HCT116 (cell line): Measurements from ENCODE around the gene SLC10A3. TPM values are rescaled to one million over a fixed set of nuclear protein-coding genes. Genes with fewer than 3 reads are reported as not detected.

Source experiments
- ATAC-seq: fragments of 200-7000 bp; cut with Tn5 transposase; 2 replicates; pipeline ENCODE4 v1.9.1; 2020; ENCODE audit warnings: mild to moderate bottlenecking, moderate library complexity
- BruUV-seq: library from RNA; stranded (reverse); fragments of 400-500 nt; replicated peaks from 2 replicates; lab custom pipeline; 2021; lab: Mats Ljungman, UMichigan
- CTCF ChIA-PET: fragments of 300-600 bp; sonication (Branson Sonifier 250); formaldehyde crosslinking; loops from one replicate; lab custom pipeline; 2021; ENCODE audit warnings: antibody characterized with exemption; lab: Charles Lee
- POLR2A ChIA-PET: fragments of 300-600, 350-600 bp; sonication (Branson Sonifier 250); formaldehyde crosslinking; loops from one replicate; lab custom pipeline; 2021; ENCODE audit warnings: antibody characterized with exemption; lab: Charles Lee
- RAD21 ChIA-PET, 2 experiments: fragments of 300-600 bp; sonication (Branson Sonifier 250); formaldehyde crosslinking; loops; one replicate each; lab custom pipeline; 2023; ENCODE audit warnings: low total read pairs in 2 of 2; ENCODE audit not compliant: uncharacterized antibody in 2 of 2, unreplicated experiment in 2 of 2, low non-redundant PET in 1 of 2; lab: Charles Lee
- DNase-seq: peaks from one replicate; pipeline ENCODE4 v3.0.0-alpha.2; 2010; ENCODE audit warnings: low read depth, low spot score
- H2AFZ ChIP-seq: fragments of 200-600 bp; shearing (Covaris generic), sonication (generic); 2 replicates; pipeline ENCODE4 v1.6.1; 2017; ENCODE audit warnings: low read depth, mixed run types, mixed read lengths, antibody characterized with exemption, low read length; ENCODE audit not compliant: poor library complexity, severe bottlenecking
- H3K27ac ChIP-seq: 2 replicates; pipeline ENCODE4 v1.5.1; 2012; ENCODE audit warnings: low read depth, low read length
- H3K27me3 ChIP-seq: fragments of 200-600 bp; sonication (generic); 2 replicates; pipeline ENCODE4 v1.6.1; 2016; ENCODE audit warnings: mixed run types, low read length, mixed read lengths; ENCODE audit not compliant: insufficient read depth
- H3K36me3 ChIP-seq, 2 experiments: fragments of 200-500 bp in 1 of 2; fragments of 200-600 bp in 1 of 2; sonication (Bioruptor generic) in 1 of 2; sonication (generic) in 1 of 2; 2 replicates each; pipeline versions ENCODE4 v1.5.1 to v1.6.1; 2014 to 2016; ENCODE audit warnings: low read length in 2 of 2, inconsistent platforms in 1 of 2, mixed read lengths in 1 of 2, mixed run types in 1 of 2; ENCODE audit not compliant: insufficient read depth in 2 of 2, control insufficient read depth in 1 of 2
- H3K4me1 ChIP-seq, 2 experiments: fragments of 200-600 bp in 1 of 2; sonication (generic) in 1 of 2; 2 replicates each; pipeline versions ENCODE4 v1.5.1 to v1.6.1; 2012 to 2017; ENCODE audit warnings: low read length in 2 of 2, inconsistent platforms in 1 of 2, mild to moderate bottlenecking in 1 of 2, mixed read lengths in 1 of 2, mixed run types in 1 of 2, moderate library complexity in 1 of 2; ENCODE audit not compliant: insufficient read depth in 2 of 2, control insufficient read depth in 1 of 2
- H3K4me2 ChIP-seq: fragments of 200-600 bp; sonication (generic); 2 replicates; pipeline ENCODE4 v1.6.1; 2017; ENCODE audit warnings: mixed run types, low read length, mixed read lengths
- H3K4me3 ChIP-seq, 2 experiments: fragments of 200-600 bp in 1 of 2; sonication (generic) in 1 of 2; replicated peaks in 1 of 2; 2 replicates each; pipeline ENCODE4 v1.5.1; 2011 to 2016; ENCODE audit warnings: low read length in 2 of 2, control low read depth in 1 of 2, low read depth in 1 of 2, mild to moderate bottlenecking in 1 of 2, mixed read lengths in 1 of 2, mixed run types in 1 of 2
- H3K79me2 ChIP-seq: fragments of 200-600 bp; sonication (generic); 2 replicates; pipeline ENCODE4 v1.6.1; 2017; ENCODE audit warnings: mild to moderate bottlenecking, mixed run types, low read length, moderate library complexity, mixed read lengths; ENCODE audit not compliant: insufficient read depth
- H3K9ac ChIP-seq: fragments of 200-600 bp; sonication (generic); 2 replicates; pipeline ENCODE4 v1.6.1; 2016; ENCODE audit warnings: low read length, mixed read lengths
- H3K9me2 ChIP-seq: fragments of 200-600 bp; sonication (generic), shearing (Covaris generic); 2 replicates; pipeline ENCODE4 v1.6.1; 2017; ENCODE audit warnings: mixed run types, mild to moderate bottlenecking, moderate library complexity; ENCODE audit not compliant: insufficient read depth
- H3K9me3 ChIP-seq, 2 experiments: fragments of 200-500 bp in 1 of 2; fragments of 200-600 bp in 1 of 2; sonication (Bioruptor generic) in 1 of 2; sonication (generic) in 1 of 2; 2 replicates each; pipeline ENCODE4 v1.6.1; 2014 to 2017; ENCODE audit warnings: low read length in 2 of 2, mixed read lengths in 2 of 2, inconsistent platforms in 1 of 2, low read depth in 1 of 2, mild to moderate bottlenecking in 1 of 2, mixed run types in 1 of 2, moderate library complexity in 1 of 2; ENCODE audit not compliant: control insufficient read depth in 1 of 2, insufficient read depth in 1 of 2
- H4K20me1 ChIP-seq: fragments of 200-600 bp; sonication (generic), shearing (Covaris generic); 2 replicates; pipeline ENCODE4 v1.6.1; 2017; ENCODE audit warnings: mixed run types, mild to moderate bottlenecking, moderate library complexity; ENCODE audit not compliant: insufficient read depth
- CEBPB ChIP-seq: IDR thresholded peaks from 2 replicates; pipeline ENCODE4 v1.6.1; 2012; ENCODE audit warnings: low read depth
- EZH2phosphoT487 ChIP-seq: fragments of 200-600 bp; IDR thresholded peaks from 2 replicates; pipeline ENCODE4 v1.6.1; 2018; ENCODE audit warnings: antibody characterized with exemption, borderline replicate concordance
- FOSL1 ChIP-seq: IDR thresholded peaks from 2 replicates; pipeline ENCODE4 v1.6.1; 2012; ENCODE audit warnings: low read depth
- POLR2AphosphoS5 ChIP-seq: IDR thresholded peaks from 2 replicates; pipeline ENCODE4 v1.6.1; 2011; ENCODE audit warnings: mild to moderate bottlenecking, low read depth, low read length, moderate library complexity
- ZFX ChIP-seq: fragments of 450-650 bp; IDR thresholded peaks from 2 replicates; pipeline ENCODE4 v1.6.1; 2017
- intact Hi-C: fragments of 100-400 bp; cut with micrococcal nuclease; formaldehyde crosslinking; loops from 2 replicates; pipeline ENCODE4 v1.10.0; 2022
- total RNA-seq: library from RNA; stranded (reverse); gene quantifications from one replicate; pipeline ENCODE4 v1.2.1, GENCODE V29; 2021; ENCODE audit not compliant: unreplicated experiment
- TF ChIP-seq, protein P1 (sequence below): IDR thresholded peaks from 2 replicates; pipeline ENCODE4 v1.6.1; 2012; ENCODE audit warnings: low read depth

Gene SLC10A3
- total RNA-seq, 1 experiment from 2014 or later, result 16.2 TPM

DNA sequence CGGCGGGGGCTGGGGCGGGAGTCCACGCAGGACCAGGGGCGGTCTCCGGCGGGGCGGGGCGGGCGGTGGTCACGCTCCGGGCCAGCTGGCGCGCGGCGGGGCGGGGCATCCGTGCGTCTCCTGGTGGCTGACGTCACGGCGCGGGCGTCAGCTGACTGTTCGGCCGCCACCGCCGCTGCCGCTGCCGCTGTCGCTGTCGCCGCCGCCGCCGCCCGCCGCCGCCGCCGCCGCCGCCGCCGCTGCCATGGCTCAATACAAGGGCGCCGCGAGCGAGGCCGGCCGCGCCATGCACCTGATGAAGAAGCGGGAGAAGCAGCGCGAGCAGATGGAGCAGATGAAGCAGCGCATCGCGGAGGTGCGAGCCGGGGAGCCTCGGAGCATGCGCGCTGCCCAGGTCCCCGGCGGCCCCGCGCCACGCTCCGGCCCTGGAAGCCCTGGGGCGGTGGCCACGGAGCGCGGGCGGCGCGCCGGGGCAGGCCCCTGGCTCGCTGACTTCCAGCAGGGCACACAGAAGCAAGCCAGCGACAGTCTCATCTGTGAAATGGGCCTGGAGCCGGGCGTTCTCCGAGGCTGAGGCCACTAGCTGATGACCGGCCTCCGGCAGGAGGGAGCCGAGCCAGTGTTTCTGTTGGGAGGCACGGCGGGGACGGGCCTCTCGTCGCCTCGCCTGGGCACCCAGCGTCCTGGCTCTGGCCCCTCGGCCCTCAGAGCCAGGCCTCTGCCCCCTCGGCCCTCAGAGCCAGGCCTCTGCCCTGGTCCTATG, 46.3 kb downstream of the SLC10A3 start, which contains the start of gene FAM50A:
TSS of gene FAM50A (plus strand) at position 150 of the 763 bp plus-strand sequence. CDS start at position 245, 95 bp downstream.
- Histone ChIP-seq H3K4me1 (peaks cover 6 to 16% of the 10 kb centered on the region in 2 experiments; a peak in 3 of 4 replicates), H3K4me3 (peak within 1 kb of the TSS; percentile 59 to 68), H3K9me3 (no peaks in the 10 kb centered on the region), H3K4me2 (peak within 1 kb of the TSS; percentile 81), H3K79me2 (peaks cover 19% of the 10 kb centered on the region), H3K27ac (peak within 1 kb of the TSS; percentile 70), H3K36me3 (no peaks in the 10 kb centered on the region; a peak in 1 of 4 replicates), H3K27me3 (no peaks in the 10 kb centered on the region), H4K20me1 (no peaks in the 10 kb centered on the region), H2AFZ (no peak within 1 kb of the TSS), H3K9ac (peak within 1 kb of the TSS; percentile 79), H3K9me2 (no peaks in the 10 kb centered on the region)
- ChIA-PET CTCF (no interaction called here), RAD21 (no interaction called here), POLR2A (no interaction called here)
- intact Hi-C loops, result loop anchor here (5.0 kb wide), 1 partner anchor 33 kb away; the partner anchor contains the start of gene LAGE3
- no peak for DNase-seq
- TF ChIP-seq FOSL1, result no peak
- TF ChIP-seq POLR2AphosphoS5, result peak; percentile 28; the same call in 1 of the 2 replicates
- TF ChIP-seq, protein P1, sequence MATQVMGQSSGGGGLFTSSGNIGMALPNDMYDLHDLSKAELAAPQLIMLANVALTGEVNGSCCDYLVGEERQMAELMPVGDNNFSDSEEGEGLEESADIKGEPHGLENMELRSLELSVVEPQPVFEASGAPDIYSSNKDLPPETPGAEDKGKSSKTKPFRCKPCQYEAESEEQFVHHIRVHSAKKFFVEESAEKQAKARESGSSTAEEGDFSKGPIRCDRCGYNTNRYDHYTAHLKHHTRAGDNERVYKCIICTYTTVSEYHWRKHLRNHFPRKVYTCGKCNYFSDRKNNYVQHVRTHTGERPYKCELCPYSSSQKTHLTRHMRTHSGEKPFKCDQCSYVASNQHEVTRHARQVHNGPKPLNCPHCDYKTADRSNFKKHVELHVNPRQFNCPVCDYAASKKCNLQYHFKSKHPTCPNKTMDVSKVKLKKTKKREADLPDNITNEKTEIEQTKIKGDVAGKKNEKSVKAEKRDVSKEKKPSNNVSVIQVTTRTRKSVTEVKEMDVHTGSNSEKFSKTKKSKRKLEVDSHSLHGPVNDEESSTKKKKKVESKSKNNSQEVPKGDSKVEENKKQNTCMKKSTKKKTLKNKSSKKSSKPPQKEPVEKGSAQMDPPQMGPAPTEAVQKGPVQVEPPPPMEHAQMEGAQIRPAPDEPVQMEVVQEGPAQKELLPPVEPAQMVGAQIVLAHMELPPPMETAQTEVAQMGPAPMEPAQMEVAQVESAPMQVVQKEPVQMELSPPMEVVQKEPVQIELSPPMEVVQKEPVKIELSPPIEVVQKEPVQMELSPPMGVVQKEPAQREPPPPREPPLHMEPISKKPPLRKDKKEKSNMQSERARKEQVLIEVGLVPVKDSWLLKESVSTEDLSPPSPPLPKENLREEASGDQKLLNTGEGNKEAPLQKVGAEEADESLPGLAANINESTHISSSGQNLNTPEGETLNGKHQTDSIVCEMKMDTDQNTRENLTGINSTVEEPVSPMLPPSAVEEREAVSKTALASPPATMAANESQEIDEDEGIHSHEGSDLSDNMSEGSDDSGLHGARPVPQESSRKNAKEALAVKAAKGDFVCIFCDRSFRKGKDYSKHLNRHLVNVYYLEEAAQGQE, result no peak
- no peak for TF ChIP-seq CEBPB
- TF ChIP-seq ZFX, result peak; percentile 56; the same call in 1 of the 2 replicates
- TF ChIP-seq EZH2phosphoT487, result no peak
- ATAC-seq, result peak; percentile 88
- BruUV-seq, result no TSS peak
